Measurements from ENCODE around the gene MBP. TPM values are rescaled to one million over a fixed set of nuclear protein-coding genes. Genes with fewer than 3 reads are reported as not detected.

The MBP gene
- total RNA-seq, 4 donors from 2014 or later: 44.0 to 68.0 (median 60.2) TPM

- peak in 1 of 2 donors; percentile 22 for DNase-seq
- H3K27me3 ChIP-seq: no peaks in the 10 kb centered on the region
- H3K9me3 ChIP-seq: no peaks in the 10 kb centered on the region
- TF ChIP-seq CTCF (IDR thresholded peaks at IDR 0.05) (no peak), POLR2A (IDR thresholded peaks at IDR 0.05) (no peak)
- H3K4me1 ChIP-seq: peaks cover 13 to 32% of the 10 kb centered on the region in 2 donors
- no peaks in the 10 kb centered on the region for H3K36me3 ChIP-seq
- H3K4me3 ChIP-seq (replicated peaks in 1 of 3): no peak overlapping the region
- H3K27ac ChIP-seq: no peak overlapping the region
- 76 to 79% methylated on average over 19 of the region's 19 CpGs for WGBS, 2 donors
- intact Hi-C loops (cut with DNase I): no loop called here
These were observed 33.1 kb upstream of the MBP start for GRCh38 chr18:77165503-77166188.

- Histone ChIP-seq H3K27me3 (no peaks in the 10 kb centered on the region), H3K4me1 (peaks cover 13 to 32% of the 10 kb centered on the region in 2 donors), H3K4me3 (replicated peaks in 1 of 3) (no peak overlapping the region), H3K27ac (no peak overlapping the region), H3K9me3 (no peaks in the 10 kb centered on the region), H3K36me3 (no peaks in the 10 kb centered on the region)
- 45 to 54% methylated on average over 19 of the region's 20 CpGs for WGBS, 2 donors
- peak; percentile 86 to 93 for DNase-seq
- TF ChIP-seq CTCF (IDR thresholded peaks at IDR 0.05) (peak in 2 of 6 experiments; percentile 15 to 27), POLR2A (IDR thresholded peaks at IDR 0.05) (peak in 1 of 2 donors; percentile 19)
- intact Hi-C loops (cut with DNase I): no loop called here
These were observed 32.3 kb upstream of the MBP start for GRCh38 chr18:77164763-77165485.

- Histone ChIP-seq H3K36me3 (no peaks in the 10 kb centered on the region), H3K27me3 (no peaks in the 10 kb centered on the region), H3K9me3 (no peaks in the 10 kb centered on the region), H3K4me3 (replicated peaks in 1 of 3) (no peak overlapping the region), H3K4me1 (peaks cover 13 to 28% of the 10 kb centered on the region in 2 donors), H3K27ac (no peak overlapping the region)
- 42 to 56% methylated on average over 12 to 13 of the region's 13 CpGs for WGBS, 2 donors
- DNase-seq: peak; percentile 55 to 69
- no peak for TF ChIP-seq POLR2A (IDR thresholded peaks at IDR 0.05)
- TF ChIP-seq CTCF (IDR thresholded peaks at IDR 0.05): no peak
- intact Hi-C loops (cut with DNase I): no loop called here
These were observed 31.4 kb upstream of the MBP start for GRCh38 chr18:77164026-77164425.

GRCh38 chr18:77162580-77162979 lies 30.0 kb upstream of the MBP start:
- intact Hi-C loops (cut with DNase I): no loop called here
- Histone ChIP-seq H3K27me3 (no peaks in the 10 kb centered on the region), H3K27ac (no peak overlapping the region), H3K36me3 (no peaks in the 10 kb centered on the region), H3K4me1 (peaks cover 13 to 22% of the 10 kb centered on the region in 2 donors), H3K9me3 (no peaks in the 10 kb centered on the region), H3K4me3 (replicated peaks in 1 of 3) (no peak overlapping the region)
- WGBS, 2 donors: 90 to 100% methylated on average over 8 of the region's 8 CpGs
- no peak for DNase-seq
- TF ChIP-seq POLR2A (IDR thresholded peaks at IDR 0.05) (no peak), CTCF (IDR thresholded peaks at IDR 0.05) (no peak)

- no peak for DNase-seq
- intact Hi-C loops (cut with DNase I): no loop called here
- Histone ChIP-seq H3K36me3 (no peaks in the 10 kb centered on the region), H3K4me1 (peaks cover 13 to 22% of the 10 kb centered on the region in 2 donors), H3K4me3 (replicated peaks in 1 of 3) (no peak overlapping the region), H3K27ac (no peak overlapping the region), H3K27me3 (no peaks in the 10 kb centered on the region), H3K9me3 (no peaks in the 10 kb centered on the region)
- TF ChIP-seq POLR2A (IDR thresholded peaks at IDR 0.05) (no peak), CTCF (IDR thresholded peaks at IDR 0.05) (no peak)
- 72 to 76% methylated on average over 5 of the region's 5 CpGs for WGBS, 2 donors
These were observed 29.4 kb upstream of the MBP start for GRCh38 chr18:77161961-77162360.

All from thyroid gland (tissue), 4 donors.